ENCODE measurements around the gene PODXL2.

DNA sequence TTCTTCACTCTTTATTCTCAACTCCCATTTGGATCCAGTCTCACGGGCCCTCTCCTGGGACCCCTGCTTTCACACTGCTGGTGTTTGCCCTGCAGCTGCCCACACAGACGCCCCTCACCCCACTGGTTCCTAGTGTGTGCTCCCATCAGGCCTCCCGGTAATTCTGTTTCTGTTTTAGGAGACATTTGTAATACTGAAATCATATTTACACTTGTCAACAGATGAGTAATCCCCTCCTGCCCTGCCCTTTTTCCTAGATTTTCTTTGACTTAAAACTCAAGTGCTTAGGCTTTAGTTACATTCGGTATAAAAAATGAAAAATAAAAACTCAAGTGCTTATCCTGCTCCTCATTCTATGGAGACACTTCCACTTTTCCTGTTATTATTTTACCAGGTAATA lies 25.4 kb downstream of the PODXL2 start:
- TF ChIP-seq, protein P1, sequence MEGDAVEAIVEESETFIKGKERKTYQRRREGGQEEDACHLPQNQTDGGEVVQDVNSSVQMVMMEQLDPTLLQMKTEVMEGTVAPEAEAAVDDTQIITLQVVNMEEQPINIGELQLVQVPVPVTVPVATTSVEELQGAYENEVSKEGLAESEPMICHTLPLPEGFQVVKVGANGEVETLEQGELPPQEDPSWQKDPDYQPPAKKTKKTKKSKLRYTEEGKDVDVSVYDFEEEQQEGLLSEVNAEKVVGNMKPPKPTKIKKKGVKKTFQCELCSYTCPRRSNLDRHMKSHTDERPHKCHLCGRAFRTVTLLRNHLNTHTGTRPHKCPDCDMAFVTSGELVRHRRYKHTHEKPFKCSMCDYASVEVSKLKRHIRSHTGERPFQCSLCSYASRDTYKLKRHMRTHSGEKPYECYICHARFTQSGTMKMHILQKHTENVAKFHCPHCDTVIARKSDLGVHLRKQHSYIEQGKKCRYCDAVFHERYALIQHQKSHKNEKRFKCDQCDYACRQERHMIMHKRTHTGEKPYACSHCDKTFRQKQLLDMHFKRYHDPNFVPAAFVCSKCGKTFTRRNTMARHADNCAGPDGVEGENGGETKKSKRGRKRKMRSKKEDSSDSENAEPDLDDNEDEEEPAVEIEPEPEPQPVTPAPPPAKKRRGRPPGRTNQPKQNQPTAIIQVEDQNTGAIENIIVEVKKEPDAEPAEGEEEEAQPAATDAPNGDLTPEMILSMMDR (conservative IDR thresholded peaks at IDR 0.05; ENCODE audit: low read depth, low read length), result no peak
- no peak for TF ChIP-seq EZH2 (IDR thresholded peaks at IDR 0.05; ENCODE audit: borderline replicate concordance, low read depth, low read length, poor library complexity, severe bottlenecking)

Measured in A673 (cell line).